HCT116 (cell line): Measurements from ENCODE around the gene RPL35. TPM values are rescaled to one million over a fixed set of nuclear protein-coding genes. Genes with fewer than 3 reads are reported as not detected.

Experiments
- ATAC-seq: fragments of 200-7000 bp; cut with Tn5 transposase; 2 replicates; pipeline ENCODE4 v1.9.1; 2020; ENCODE audit warnings: mild to moderate bottlenecking, moderate library complexity
- BruUV-seq: library from RNA; stranded (reverse); fragments of 400-500 nt; replicated peaks from 2 replicates; lab custom pipeline; 2021; lab: Mats Ljungman, UMichigan
- CTCF ChIA-PET: fragments of 300-600 bp; sonication (Branson Sonifier 250); formaldehyde crosslinking; loops from one replicate; lab custom pipeline; 2021; ENCODE audit warnings: antibody characterized with exemption; lab: Charles Lee
- POLR2A ChIA-PET: fragments of 300-600, 350-600 bp; sonication (Branson Sonifier 250); formaldehyde crosslinking; loops from one replicate; lab custom pipeline; 2021; ENCODE audit warnings: antibody characterized with exemption; lab: Charles Lee
- RAD21 ChIA-PET, 2 experiments: fragments of 300-600 bp; sonication (Branson Sonifier 250); formaldehyde crosslinking; loops; one replicate each; lab custom pipeline; 2023; ENCODE audit warnings: low total read pairs in 2 of 2; ENCODE audit not compliant: uncharacterized antibody in 2 of 2, unreplicated experiment in 2 of 2, low non-redundant PET in 1 of 2; lab: Charles Lee
- DNase-seq: peaks from one replicate; pipeline ENCODE4 v3.0.0-alpha.2; 2010; ENCODE audit warnings: low read depth, low spot score
- H2AFZ ChIP-seq: fragments of 200-600 bp; shearing (Covaris generic), sonication (generic); 2 replicates; pipeline ENCODE4 v1.6.1; 2017; ENCODE audit warnings: low read depth, mixed run types, mixed read lengths, antibody characterized with exemption, low read length; ENCODE audit not compliant: poor library complexity, severe bottlenecking
- H3K27ac ChIP-seq: 2 replicates; pipeline ENCODE4 v1.5.1; 2012; ENCODE audit warnings: low read depth, low read length
- H3K27me3 ChIP-seq: fragments of 200-600 bp; sonication (generic); 2 replicates; pipeline ENCODE4 v1.6.1; 2016; ENCODE audit warnings: mixed run types, low read length, mixed read lengths; ENCODE audit not compliant: insufficient read depth
- H3K36me3 ChIP-seq, 2 experiments: fragments of 200-500 bp in 1 of 2; fragments of 200-600 bp in 1 of 2; sonication (Bioruptor generic) in 1 of 2; sonication (generic) in 1 of 2; 2 replicates each; pipeline versions ENCODE4 v1.5.1 to v1.6.1; 2014 to 2016; ENCODE audit warnings: low read length in 2 of 2, inconsistent platforms in 1 of 2, mixed read lengths in 1 of 2, mixed run types in 1 of 2; ENCODE audit not compliant: insufficient read depth in 2 of 2, control insufficient read depth in 1 of 2
- H3K4me1 ChIP-seq, 2 experiments: fragments of 200-600 bp in 1 of 2; sonication (generic) in 1 of 2; 2 replicates each; pipeline versions ENCODE4 v1.5.1 to v1.6.1; 2012 to 2017; ENCODE audit warnings: low read length in 2 of 2, inconsistent platforms in 1 of 2, mild to moderate bottlenecking in 1 of 2, mixed read lengths in 1 of 2, mixed run types in 1 of 2, moderate library complexity in 1 of 2; ENCODE audit not compliant: insufficient read depth in 2 of 2, control insufficient read depth in 1 of 2
- H3K4me2 ChIP-seq: fragments of 200-600 bp; sonication (generic); 2 replicates; pipeline ENCODE4 v1.6.1; 2017; ENCODE audit warnings: mixed run types, low read length, mixed read lengths
- H3K4me3 ChIP-seq, 2 experiments: fragments of 200-600 bp in 1 of 2; sonication (generic) in 1 of 2; replicated peaks in 1 of 2; 2 replicates each; pipeline ENCODE4 v1.5.1; 2011 to 2016; ENCODE audit warnings: low read length in 2 of 2, control low read depth in 1 of 2, low read depth in 1 of 2, mild to moderate bottlenecking in 1 of 2, mixed read lengths in 1 of 2, mixed run types in 1 of 2
- H3K79me2 ChIP-seq: fragments of 200-600 bp; sonication (generic); 2 replicates; pipeline ENCODE4 v1.6.1; 2017; ENCODE audit warnings: mild to moderate bottlenecking, mixed run types, low read length, moderate library complexity, mixed read lengths; ENCODE audit not compliant: insufficient read depth
- H3K9ac ChIP-seq: fragments of 200-600 bp; sonication (generic); 2 replicates; pipeline ENCODE4 v1.6.1; 2016; ENCODE audit warnings: low read length, mixed read lengths
- H3K9me2 ChIP-seq: fragments of 200-600 bp; sonication (generic), shearing (Covaris generic); 2 replicates; pipeline ENCODE4 v1.6.1; 2017; ENCODE audit warnings: mixed run types, mild to moderate bottlenecking, moderate library complexity; ENCODE audit not compliant: insufficient read depth
- H3K9me3 ChIP-seq, 2 experiments: fragments of 200-500 bp in 1 of 2; fragments of 200-600 bp in 1 of 2; sonication (Bioruptor generic) in 1 of 2; sonication (generic) in 1 of 2; 2 replicates each; pipeline ENCODE4 v1.6.1; 2014 to 2017; ENCODE audit warnings: low read length in 2 of 2, mixed read lengths in 2 of 2, inconsistent platforms in 1 of 2, low read depth in 1 of 2, mild to moderate bottlenecking in 1 of 2, mixed run types in 1 of 2, moderate library complexity in 1 of 2; ENCODE audit not compliant: control insufficient read depth in 1 of 2, insufficient read depth in 1 of 2
- H4K20me1 ChIP-seq: fragments of 200-600 bp; sonication (generic), shearing (Covaris generic); 2 replicates; pipeline ENCODE4 v1.6.1; 2017; ENCODE audit warnings: mixed run types, mild to moderate bottlenecking, moderate library complexity; ENCODE audit not compliant: insufficient read depth
- EZH2 ChIP-seq: fragments of 200-600 bp; sonication (generic); IDR thresholded peaks from 2 replicates; pipeline ENCODE4 v1.6.1; 2017; ENCODE audit warnings: antibody characterized with exemption, mixed run types
- EZH2phosphoT487 ChIP-seq: fragments of 200-600 bp; IDR thresholded peaks from 2 replicates; pipeline ENCODE4 v1.6.1; 2018; ENCODE audit warnings: antibody characterized with exemption, borderline replicate concordance
- FOSL1 ChIP-seq: IDR thresholded peaks from 2 replicates; pipeline ENCODE4 v1.6.1; 2012; ENCODE audit warnings: low read depth
- JUND ChIP-seq: IDR thresholded peaks from 2 replicates; pipeline ENCODE4 v1.6.1; 2012
- POLR2A ChIP-seq: IDR thresholded peaks from 2 replicates; pipeline ENCODE4 v1.7.0; 2011; ENCODE audit warnings: borderline replicate concordance; ENCODE audit not compliant: insufficient read depth, insufficient read length; ENCODE audit errors: extremely low read depth
- POLR2AphosphoS5 ChIP-seq: IDR thresholded peaks from 2 replicates; pipeline ENCODE4 v1.6.1; 2011; ENCODE audit warnings: mild to moderate bottlenecking, low read depth, low read length, moderate library complexity
- RAD21 ChIP-seq: IDR thresholded peaks from 2 replicates; pipeline ENCODE4 v1.6.1; 2012; ENCODE audit warnings: low read depth, mild to moderate bottlenecking
- SIN3A ChIP-seq: IDR thresholded peaks from 2 replicates; pipeline ENCODE4 v1.6.1; 2012; ENCODE audit warnings: low read depth
- SRF ChIP-seq: IDR thresholded peaks from 2 replicates; pipeline ENCODE4 v1.6.1; 2012; ENCODE audit warnings: low read depth
- TCF7L2 ChIP-seq: IDR thresholded peaks from 2 replicates; pipeline ENCODE4 v1.7.0; 2011; ENCODE audit warnings: borderline replicate concordance, inconsistent platforms; ENCODE audit not compliant: insufficient read depth, insufficient read length; ENCODE audit errors: extremely low read depth
- YY1 ChIP-seq: IDR thresholded peaks from 2 replicates; pipeline ENCODE4 v1.6.1; 2011; ENCODE audit warnings: low read length, low read depth, moderate library complexity, mild to moderate bottlenecking; ENCODE audit not compliant: insufficient replicate concordance; ENCODE audit errors: extremely low read depth
- intact Hi-C: fragments of 100-400 bp; cut with micrococcal nuclease; formaldehyde crosslinking; loops from 2 replicates; pipeline ENCODE4 v1.10.0; 2022
- total RNA-seq: library from RNA; stranded (reverse); gene quantifications from one replicate; pipeline ENCODE4 v1.2.1, GENCODE V29; 2021; ENCODE audit not compliant: unreplicated experiment
- TF ChIP-seq, protein P1 (sequence below): IDR thresholded peaks from 2 replicates; pipeline ENCODE4 v1.6.1; 2012

The RPL35 gene
- total RNA-seq, 1 experiment from 2014 or later = 1,754 TPM

DNA sequence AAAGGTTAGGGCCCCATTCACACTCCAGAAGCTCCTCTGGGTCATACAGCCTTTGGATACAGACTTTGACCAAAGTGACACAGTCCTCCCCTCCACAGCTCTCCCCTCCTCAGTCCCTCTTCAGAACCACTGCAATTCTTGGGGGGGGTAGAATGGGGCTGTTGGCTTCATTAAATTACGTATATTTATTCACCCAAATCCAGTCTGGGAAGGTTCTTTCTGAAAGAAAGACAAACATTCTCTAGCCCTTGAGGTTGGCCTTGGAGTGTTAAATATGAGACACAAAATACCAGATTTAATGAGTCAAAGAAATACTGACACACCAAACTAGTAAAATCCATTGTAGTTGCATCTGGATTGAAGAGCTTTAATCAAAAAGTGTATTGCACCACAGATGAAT, 16.3 kb upstream of the RPL35 start:
- RAD21 ChIA-PET = no interaction called here
- no peak overlapping the region for H2AFZ ChIP-seq
- no peaks in the 10 kb centered on the region for H3K27me3 ChIP-seq
- H3K4me1 ChIP-seq = peaks cover 0 to 7% of the 10 kb centered on the region in 2 experiments; a peak in 1 of 4 replicates
- H3K36me3 ChIP-seq = peaks cover 25 to 46% of the 10 kb centered on the region in 2 experiments; a peak in 3 of 4 replicates
- CTCF ChIA-PET = interaction anchor here (1.0 kb wide), 1 partner anchor 22 kb away, joined by 3 read pairs; no protein-coding TSS in a partner anchor
- H3K9ac ChIP-seq = no peak overlapping the region
- H3K9me3 ChIP-seq = no peaks in the 10 kb centered on the region
- intact Hi-C loops = no loop called here
- BruUV-seq = no TSS peak
- ATAC-seq = no peak
- no peaks in the 10 kb centered on the region for H3K9me2 ChIP-seq
- TF ChIP-seq EZH2phosphoT487 = no peak
- no peak for TF ChIP-seq SIN3A
- TF ChIP-seq SRF = no peak
- no peak for TF ChIP-seq FOSL1
- no peak for TF ChIP-seq JUND
- TF ChIP-seq RAD21 = no peak
- no peak for TF ChIP-seq EZH2
- POLR2A ChIA-PET = interaction anchor here (0.5 to 1.1 kb wide), 2 partner anchors 16 to 390 kb away, joined by 3 read pairs; partner anchors contain the start of genes ARPC5L and RPL35
- H3K4me2 ChIP-seq = no peak overlapping the region
- peaks cover 36% of the 10 kb centered on the region for H3K79me2 ChIP-seq
- peaks cover 20% of the 10 kb centered on the region for H4K20me1 ChIP-seq
- H3K4me3 ChIP-seq = no peak overlapping the region
- no peak for DNase-seq
- no peak overlapping the region for H3K27ac ChIP-seq

DNA sequence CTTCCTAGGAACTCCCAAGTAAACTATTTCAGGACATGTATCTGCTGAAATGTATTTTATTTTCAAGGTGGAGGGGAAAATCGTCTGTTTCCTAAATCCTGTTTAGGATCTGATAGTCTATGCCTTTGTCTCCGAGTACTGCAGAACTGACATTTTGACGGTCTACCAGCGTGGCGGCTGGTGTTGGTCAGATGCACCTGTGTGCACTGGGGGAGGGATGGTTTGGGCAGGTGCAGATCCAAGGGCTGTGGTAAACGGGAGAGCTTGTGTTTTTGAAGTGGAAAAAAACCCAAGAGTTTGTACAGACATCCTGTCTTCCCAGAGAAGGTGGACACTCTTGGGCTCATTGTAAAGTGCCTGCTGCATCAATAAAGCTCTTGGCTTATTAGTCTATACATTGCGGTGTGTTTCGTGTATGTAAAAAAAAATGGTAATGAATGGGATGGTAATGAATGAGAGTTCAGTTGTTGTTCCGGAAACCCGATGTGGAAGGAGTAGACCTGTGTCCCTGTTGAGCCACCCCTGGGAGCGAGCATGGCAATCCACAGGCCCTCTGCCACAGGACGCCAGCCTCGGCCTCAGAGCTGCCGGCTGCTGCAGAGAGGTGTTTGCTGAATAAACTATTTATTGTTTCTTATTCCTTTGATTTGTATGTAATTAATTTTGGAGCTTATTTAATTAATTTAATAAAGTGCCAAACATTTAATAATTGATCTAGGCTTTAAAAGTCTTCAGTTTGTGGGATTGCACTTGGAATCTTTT, 15.4 kb upstream of the RPL35 start:
- ATAC-seq (no peak), DNase-seq (no peak)
- Histone ChIP-seq H3K4me1 (peaks cover 0 to 13% of the 10 kb centered on the region in 2 experiments; a peak in 1 of 4 replicates), H2AFZ (no peak overlapping the region), H3K9ac (no peak overlapping the region), H3K4me3 (no peak overlapping the region), H3K27ac (no peak overlapping the region), H3K36me3 (peaks cover 25 to 51% of the 10 kb centered on the region in 2 experiments; a peak in 3 of 4 replicates), H3K9me3 (no peaks in the 10 kb centered on the region), H4K20me1 (peaks cover 25% of the 10 kb centered on the region), H3K27me3 (no peaks in the 10 kb centered on the region), H3K9me2 (no peaks in the 10 kb centered on the region), H3K4me2 (no peak overlapping the region), H3K79me2 (peaks cover 44% of the 10 kb centered on the region)
- intact Hi-C loops = no loop called here
- POLR2A ChIA-PET = interaction anchor here (0.5 to 1.1 kb wide), 2 partner anchors 15 to 391 kb away, joined by 3 read pairs; partner anchors contain the start of genes ARPC5L and RPL35
- CTCF ChIA-PET = interaction anchor here (1.0 kb wide), 1 partner anchor 22 kb away, joined by 3 read pairs; no protein-coding TSS in a partner anchor
- peak; percentile 11; the same call in 1 of the 2 replicates for TF ChIP-seq POLR2AphosphoS5
- TF ChIP-seq POLR2A = no peak
- no peak for TF ChIP-seq TCF7L2
- no peak for TF ChIP-seq YY1
- TF ChIP-seq EZH2 = no peak
- TF ChIP-seq, protein P1, sequence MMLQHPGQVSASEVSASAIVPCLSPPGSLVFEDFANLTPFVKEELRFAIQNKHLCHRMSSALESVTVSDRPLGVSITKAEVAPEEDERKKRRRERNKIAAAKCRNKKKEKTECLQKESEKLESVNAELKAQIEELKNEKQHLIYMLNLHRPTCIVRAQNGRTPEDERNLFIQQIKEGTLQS = no peak
- RAD21 ChIA-PET = no interaction called here
- BruUV-seq = no TSS peak
